Measurements from ENCODE around the gene FLOT2. TPM values are rescaled to one million over a fixed set of nuclear protein-coding genes. Genes with fewer than 3 reads are reported as not detected.
"Not testable (repeated sequence)": the region's sequence is repeated elsewhere in the genome, so short reads cannot be mapped to it uniquely, and the experiment has no call there.

The FLOT2 gene
- total RNA-seq, 1 donor from 2014 or later: 130 TPM

DNA sequence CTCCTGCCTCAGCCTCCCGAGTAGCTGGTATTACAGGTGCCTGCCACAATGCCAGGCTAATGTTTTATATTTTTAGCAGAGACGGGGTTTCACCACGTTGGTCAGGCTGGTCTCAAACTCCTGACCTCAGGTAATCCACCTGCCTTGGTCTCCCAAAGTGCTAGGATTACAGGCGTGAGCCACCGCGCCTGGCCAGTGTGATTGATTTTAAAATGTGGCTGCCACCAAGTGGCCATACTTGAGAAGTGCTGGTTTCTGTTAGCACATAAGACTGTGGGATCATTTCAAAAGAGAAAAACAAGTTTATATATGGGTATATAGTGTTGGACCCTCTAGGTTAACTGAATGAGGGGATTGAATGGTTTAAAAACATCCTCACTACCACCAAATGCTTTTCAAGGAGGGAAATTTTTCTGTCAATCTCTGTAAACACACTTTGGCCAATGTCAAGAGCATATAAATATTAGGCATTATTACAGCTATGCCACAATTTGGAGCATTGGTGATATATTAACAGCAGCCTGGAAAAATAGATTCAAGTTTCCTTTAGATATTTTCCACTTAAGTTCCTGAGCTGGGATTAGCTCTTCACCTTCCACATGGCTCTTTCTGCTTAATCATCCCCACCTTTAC lies 18.9 kb upstream of the FLOT2 start:
- peak; percentile 75 for DNase-seq

DNA sequence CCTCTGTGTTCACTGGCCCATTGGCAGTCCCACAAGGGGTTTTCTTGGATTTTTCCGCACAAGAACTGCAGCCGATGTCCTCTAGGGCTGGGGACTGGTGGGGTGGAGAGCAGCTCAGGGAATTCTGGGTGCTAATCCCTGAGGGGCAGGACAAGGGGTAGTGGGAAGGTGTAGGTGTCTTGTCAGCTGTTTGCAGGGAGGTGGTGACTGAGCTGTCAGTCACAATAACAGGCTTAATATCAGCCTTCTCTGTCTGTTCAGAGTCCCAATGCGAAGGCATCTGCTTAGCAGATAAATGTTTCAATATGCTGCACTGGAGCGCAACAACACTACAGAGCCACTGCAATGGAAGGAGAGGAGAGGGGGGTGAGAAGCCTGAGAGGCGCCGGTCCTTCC lies 15.4 kb upstream of the FLOT2 start:
- no peak for DNase-seq

DNA sequence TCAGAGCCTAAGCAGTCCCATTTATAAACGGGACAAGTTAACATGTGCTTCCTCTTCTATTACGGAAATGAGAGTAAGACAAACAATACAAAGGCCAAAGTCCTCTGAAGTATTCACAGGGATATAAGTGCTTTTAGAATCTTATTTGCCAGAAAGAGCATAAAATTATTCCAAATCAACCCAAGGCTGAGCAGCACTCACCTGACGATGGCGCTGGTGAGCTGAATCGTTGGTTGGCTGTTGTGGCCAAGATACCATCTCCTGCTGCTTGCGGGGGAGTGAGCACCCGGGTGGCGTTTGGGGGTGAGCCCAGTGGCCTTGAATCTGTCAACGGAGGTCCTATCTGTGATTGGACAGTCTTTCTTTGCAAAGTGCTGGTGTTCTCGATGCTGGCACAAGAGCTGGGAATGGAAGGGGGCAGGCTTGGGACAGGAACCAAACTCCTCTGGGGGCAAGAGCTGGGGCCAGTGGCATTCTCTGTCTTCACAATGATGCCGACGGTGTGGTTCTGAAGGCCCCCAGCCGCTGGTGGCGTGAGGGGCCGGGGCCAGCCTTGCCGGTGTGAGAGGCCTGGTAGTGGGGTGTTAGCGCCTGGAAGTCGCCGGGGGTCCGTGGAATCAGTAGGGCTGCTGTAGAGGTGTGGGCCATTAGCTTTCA lies 14.9 kb upstream of the FLOT2 start:
- DNase-seq: peak; percentile 85

DNA sequence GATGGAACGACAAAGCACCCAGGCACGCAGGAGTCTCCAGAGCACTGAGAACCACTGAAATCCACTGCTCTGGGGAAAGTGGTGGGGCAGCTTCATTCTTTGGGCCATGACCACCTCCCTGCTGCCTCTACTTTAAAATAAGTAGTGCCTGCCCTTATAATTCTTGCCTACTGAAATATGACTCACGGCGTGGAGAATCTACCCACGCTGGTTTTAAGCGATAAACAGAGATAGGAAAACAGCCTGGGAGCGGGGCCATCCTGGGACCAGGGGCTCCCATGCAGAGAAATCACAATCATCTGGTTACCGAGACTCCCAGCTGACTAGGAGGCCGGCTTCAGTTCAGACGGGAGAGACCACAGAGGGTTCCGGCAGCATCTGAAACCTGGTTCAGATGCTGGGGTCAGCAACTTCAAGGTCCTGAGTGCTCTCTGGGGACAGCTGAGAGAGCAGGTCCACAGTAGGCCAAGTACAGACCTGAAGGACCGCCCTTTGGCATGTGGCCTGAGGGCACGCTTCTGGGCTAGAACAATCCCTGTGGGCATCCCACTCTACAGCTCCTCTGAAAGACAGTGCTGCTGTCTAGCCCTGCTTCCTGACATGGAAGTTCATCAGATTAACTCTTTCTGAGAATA lies 14.0 kb upstream of the FLOT2 start:
- DNase-seq: no peak

DNA sequence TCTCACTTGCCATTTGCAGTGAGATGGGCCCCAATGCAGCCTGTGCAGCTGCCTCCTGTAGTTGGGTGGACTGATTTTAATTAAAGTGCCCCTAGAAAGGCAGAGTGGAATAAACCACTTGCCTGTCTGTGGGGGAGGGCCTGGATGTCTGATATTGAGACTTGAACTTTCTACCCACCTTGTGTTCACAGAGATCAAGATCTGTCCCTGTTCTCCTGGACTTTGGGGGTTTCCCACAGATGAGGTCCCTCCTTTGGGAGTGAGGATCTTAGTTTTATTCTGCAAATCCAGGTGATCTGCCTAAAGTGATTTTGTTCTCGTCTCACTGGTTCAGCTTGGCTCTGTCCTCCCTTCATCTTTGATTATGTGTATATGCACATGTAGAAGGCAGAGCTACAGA lies 13.0 kb upstream of the FLOT2 start:
- DNase-seq: no peak

DNA sequence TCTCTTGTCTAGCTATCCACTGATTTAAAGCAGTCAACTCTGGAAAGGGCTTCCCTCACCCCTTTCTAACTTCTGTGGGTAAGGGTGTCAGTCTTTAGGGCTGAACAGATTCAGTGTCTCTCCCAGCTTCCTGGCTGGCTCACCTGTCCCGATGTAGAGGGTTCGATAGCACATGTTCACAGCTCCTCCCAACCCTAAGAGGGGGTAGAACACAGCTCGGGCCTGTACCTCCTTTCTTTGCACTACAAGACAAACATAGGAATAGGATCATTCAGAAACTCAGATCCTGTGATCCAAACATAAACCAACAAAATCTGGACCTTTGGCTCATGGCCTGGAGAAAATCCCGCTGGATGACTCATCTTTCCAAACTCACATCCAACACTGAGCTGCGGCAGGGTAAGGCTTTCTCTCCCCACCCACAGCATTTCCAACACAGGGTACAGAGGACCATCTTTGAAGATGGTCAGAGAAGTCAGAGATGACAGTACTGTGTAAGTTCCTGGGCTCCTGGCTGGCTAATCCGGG lies 11.2 kb upstream of the FLOT2 start:
- DNase-seq: peak; percentile 75

DNA sequence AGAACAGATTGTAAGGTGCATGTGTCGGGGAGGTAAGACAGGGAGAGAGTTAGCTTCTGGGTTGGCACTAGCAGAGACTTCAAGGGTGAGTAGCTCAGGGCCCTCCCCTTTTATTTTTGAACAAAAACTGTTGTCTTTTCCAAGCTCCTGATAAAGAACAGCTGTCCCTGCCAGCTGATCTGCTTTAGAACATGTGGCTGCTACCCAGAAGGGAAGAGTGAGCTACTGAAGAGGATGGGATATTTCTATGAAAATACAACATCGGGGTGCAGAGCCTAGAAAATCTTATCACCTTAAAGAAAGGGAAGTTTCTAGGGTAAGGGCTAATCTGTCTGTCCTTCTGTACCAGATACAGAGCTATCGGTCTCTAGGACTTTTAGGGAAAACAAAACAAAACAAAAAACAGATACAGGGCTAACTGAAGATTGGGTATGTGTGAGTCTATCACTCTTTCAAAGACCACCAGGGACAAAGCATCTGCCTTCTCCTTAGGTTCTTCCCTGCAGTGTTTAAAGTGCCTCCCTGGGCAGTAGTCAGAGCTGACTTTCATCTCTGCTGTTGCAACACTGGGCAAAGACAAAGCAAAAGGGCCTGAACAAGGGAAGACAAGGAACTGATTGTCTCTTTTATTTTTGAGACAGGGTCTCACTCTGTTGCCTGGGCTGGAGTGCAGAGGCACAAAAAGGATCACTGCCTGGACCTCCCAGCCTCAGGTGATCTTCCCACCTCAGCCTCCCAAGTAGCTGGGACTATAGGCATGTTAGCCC lies 10.4 kb upstream of the FLOT2 start:
- DNase-seq: no peak

DNA sequence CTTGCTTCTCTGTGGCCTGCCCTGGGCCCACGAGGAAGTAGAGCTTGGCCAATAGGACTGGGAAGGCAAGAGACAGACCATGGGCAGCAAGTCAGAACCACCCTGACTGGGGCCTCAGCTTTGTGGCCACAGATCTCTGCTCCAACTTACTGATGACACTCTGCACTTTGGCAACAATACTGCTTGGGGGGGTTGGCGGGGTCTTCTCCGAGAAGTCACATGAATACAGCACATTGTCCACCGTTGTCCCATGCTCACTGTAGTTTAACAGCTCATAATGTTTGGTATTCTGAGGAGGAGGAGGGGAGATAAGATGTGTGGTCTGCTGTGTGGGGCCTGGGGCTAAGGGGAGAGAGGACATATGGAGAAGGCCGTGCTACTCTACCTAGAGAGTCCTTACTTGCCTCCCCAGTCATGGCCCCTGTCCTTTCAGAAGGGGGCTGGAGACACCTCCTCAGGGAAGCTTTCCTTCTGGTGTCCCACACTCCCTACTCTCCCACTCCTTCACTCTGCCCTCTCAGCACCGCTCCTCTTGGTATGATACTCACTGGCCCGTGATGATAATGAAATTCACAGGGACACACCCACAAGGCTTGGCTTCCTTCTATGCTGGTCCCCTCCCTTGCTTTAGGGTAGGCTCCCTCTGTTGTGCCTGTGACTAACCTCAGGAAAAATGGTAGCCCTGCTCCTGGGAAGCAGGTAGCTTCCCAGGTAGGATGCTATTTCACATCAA lies 9.3 kb upstream of the FLOT2 start:
- no peak for DNase-seq

DNA sequence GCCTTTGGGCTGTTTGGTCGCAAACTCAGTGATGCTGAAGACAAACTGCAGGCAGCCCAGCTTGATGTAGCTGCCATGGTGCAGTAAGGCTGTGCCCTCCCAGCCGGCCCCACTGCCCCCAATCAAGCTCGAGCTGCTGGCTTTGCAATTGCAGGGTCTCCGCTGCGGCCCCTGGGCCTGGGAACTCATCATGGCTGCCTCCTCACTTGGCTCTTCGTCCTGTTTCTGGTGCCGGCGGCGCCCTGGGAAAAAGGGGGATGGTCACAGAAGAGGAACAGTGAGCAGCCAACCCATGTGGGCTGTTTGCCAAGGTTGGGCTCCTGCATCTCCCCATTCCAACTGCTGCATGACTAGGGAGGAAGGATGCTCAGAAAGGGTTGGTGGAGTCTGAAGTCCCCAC lies 8.7 kb upstream of the FLOT2 start:
- DNase-seq: no peak

DNA sequence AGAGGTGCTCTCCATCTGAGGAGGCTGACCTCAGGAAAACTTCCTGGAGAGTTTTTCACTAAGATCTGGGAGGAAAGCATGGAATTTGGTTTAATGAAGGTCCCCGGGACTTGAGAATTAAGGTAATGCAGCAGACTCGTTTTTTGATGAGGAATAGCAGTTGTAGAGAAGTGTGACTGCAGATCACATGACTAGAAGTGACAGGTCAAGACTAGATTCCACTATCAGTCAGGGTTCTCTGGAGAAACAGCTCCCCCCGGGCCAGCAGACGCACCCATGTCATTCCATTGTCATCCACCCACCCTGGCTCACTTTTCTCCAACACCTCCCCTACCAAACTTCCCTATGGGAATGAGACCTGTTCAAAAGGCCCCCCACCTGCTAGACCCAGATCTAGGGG lies 7.3 kb upstream of the FLOT2 start:
- DNase-seq: no peak

DNA sequence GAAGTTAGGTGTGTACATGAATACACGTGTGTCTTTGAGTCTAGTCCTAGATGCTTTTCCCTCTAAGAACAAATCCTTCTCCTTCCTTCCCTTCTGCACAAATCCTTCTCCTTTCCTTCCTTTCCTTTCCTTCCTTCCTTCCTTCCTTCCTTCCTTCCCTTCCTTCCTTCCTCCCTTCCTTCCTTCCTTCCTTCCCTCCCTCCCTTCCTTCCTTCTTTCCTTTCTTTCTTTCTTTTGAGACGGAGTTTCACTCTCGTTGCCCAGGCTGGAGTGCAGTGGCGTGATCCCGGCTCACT lies 6.0 kb upstream of the FLOT2 start:
- DNase-seq: not testable (repeated sequence)

DNA sequence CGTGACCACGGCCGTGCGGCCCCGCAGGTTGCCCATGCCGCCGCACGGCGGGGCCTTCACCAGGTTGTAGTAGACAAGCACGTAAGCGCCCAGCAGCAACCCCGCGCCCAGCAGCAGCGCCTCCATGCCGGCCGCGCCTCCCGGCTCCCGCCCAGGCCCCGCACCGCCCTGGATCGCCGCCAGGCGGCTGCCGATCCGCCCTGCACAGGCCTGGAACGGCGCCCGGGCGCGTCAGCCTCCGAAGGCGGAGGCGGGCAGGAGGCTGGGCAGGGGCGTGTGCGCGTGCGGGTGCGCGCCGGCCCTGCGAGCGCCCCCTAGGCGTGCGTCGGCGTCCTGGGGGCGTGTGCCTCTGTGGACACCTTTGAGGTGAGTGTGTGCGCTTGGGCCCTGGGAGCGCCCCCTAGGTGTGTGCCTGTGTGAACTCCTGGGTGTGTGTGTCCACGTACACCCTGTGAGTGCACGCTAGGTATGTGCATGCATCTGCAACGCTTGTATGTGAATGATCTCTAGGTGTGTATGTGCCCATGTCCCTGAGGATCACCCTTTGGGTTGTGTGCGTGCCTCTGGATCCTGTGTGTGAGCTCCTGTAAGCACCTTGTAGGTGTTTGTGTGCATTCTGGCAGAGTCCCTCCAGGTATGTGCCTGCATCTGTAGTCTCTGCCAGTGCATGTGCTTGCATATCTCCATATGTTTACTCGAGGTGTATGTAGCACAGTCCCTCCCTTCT lies 5.4 kb upstream of the FLOT2 start, which contains the start of gene DHRS13:
Gene DHRS13 (minus strand): TSS at position 261 of the 727 bp plus-strand sequence. CDS start 135 bp downstream, at position 126.
- DNase-seq: peak; percentile 97

DNA sequence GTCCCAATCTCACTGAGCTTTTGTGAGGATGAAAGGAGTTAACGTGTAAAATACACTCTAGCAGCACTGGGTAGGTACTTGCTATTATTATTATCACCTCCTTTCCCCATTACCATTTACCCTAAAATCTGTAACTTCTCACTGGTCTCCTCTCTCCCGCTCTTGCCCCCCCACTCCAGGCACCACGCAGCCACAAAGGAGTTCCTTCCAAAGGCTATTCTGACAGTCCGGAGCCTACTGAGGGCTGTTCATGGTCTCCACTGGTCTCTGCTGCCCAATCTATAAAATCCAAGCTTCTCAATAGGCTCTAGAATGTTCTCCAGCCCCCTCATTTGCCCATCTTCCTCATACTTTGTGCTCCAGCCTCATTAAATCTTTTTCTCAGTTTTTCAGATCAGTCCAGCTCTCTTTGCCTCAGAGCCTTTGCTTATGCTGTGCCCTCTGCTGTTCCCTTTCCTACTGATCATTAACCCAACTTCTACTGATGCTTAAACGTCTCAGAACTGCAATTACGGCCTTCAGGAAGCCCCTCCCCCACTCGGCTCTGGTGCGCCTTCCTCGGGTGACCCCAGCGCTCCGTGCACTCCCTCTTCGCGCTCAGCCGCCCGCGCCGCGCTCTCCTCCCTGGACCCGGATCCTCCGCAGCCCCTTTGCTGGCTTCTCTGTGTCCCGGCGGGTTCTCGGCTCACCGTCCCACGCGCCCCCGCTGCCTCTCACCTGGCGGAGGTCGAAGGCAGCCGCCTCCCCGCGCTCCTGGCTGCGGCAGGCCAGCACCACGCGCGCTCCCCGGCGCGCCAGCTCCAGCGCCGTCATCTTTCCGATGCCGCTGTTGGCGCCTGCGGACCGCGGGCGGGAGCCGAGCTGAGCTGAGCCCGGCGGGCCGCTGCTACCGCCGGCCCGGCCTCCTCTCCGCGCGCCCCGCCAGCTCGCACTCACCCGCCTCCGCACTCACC lies 4.6 kb upstream of the FLOT2 start:
- DNase-seq: peak; percentile 51

DNA sequence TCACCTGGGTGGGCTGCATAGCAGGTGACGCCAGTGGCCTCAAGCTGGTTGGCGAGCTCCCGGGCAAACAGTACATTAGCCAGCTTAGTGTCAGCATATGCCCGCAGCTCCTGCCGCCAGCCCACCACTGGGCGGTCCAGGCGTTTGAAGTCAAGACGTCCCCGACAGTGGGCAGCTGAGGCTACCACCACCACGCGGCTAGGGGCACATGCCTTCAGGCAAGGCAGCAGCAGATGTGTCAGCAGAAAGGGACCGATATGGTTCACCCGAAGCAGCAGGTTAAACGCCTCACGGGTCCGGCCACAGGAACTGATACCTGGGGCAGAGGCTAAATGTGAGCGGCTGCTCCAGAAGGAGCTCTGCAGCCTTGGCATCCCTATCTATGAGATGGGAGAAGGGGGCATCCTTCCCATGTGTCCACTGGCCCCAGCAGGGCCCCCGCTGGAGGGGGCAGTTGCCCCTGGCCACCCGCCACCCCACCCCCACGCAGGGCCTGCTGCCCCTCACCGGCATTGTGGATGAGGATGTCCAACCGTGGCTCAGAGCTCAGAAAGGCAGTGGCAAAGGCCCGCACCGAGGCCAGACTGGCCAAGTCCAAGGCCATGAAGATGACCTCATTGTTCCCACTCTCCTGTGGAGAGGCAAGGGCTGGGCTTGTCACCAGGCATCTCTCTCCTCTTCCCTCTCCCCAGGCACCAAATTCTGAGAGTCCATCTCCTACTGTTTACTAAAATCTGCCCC lies 3.6 kb upstream of the FLOT2 start:
- no peak for DNase-seq

DNA sequence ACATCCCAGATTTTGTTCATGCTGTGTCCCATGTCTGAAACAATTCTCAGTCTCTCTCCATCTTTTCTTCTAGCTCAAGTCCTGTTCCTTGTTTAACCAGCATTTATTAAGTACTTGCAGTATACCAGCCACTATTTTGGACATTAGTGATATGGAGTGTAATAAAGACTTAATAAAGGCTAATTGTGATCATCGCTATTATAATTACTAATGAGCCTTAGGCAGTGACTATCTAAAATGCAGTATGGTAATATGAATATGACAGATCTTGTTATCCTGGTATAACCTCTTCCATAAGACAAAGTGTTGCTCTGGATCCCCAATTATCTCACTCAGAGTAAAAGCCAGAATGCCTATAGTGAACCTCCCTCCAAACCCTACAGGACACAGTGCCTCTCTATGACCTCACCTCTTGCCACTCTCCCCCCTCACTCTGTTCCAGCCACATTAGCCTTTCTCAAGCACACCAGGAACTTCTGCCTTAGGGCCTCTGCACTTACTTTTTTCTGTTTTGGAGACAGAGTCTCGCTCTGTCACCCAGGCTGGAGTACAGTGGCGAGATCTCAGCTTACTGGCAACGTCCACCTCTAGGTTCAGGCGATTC lies 1.8 kb upstream of the FLOT2 start:
- no peak for DNase-seq

DNA sequence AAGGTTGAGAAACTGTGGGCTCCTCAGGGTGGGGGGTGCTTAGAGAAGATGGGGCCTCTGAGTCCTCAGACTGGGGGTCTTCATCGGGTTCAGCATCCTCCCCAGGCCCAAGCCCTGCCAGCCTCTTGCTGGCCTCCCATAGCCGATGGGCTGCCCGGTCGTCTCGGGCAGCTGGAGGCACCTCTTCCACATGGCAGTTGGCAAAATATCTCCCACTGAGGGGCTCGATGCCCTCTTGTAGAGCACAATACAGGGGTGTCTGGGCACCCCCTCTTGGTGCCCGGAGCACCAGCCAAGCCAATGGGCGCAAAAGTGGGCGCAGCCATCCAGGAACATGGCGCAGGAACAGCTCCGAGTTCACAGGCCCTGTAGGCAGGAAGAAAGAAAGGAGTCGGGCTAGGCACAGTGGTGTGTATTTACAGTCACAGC lies 1.0 kb upstream of the FLOT2 start:
- no peak for DNase-seq

DNA sequence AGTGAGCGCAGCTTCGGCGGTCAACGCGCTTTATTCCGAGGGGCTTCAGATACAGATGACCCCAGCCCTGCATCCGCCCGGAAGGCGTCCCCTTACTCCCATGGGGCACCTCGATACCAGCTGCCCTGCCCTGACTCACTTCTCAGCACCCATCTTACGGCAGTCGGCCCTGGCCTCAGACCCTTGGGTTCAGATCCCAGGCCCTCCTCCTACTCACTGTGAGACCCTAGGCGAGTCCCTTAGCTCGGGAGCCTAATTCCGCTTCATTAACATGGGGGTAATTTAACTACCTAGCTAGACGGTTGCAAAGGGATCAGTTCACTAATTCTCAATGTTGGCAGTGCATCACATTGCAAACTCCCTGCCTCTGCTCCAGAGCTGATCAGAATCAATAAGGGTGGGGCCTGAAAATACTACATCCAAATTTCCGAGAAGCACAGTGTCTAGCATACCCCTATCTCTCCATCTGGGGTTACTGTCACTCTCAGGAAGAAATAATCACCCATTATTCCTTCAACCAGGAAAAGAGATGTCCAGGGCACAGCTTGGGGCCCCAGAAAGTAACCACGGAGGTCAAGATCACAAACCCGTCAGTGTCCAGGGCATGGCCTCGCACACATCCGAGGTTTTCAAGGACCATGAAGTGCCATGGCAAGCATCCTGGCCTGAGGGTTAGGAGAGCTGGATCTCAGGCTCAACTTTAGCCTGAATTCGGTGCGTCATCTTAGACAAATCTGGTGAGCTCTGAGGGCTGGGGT lies 415 bp upstream of the FLOT2 start:
- no peak for DNase-seq

DNA sequence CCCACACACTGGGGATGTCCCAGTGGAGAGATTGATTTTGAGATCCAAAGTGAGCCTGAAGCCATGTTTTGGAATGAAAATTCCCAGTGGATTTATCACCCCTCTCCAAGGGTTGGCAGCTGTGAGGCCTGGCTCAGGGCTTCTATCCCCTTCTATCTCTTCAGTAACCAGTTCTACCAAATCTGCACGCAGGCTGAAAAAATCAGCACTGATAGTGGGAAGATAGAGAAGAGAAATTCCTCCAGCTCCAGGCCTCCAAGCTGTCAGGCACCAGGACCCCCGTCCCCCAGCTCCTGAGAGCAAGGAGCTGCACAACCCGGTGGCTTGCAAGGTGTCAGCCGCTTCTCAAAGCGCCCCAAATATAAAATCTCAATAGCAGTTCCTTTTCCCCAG lies 1.0 kb downstream of the FLOT2 start:
- no peak for DNase-seq

All from dermis blood vessel endothelial cell (primary cell).